ENCODE results near the gene UNC5CL.

UNC5CL gene

GRCh38 chr6:41063884-41064285, 24.9 kb upstream of the UNC5CL start:
- no peak for DNase-seq (ENCODE audit: low spot score)

GRCh38 chr6:41062056-41062455, 23.0 kb upstream of the UNC5CL start:
- DNase-seq (ENCODE audit: low spot score): no peak

- DNase-seq (ENCODE audit: low spot score): no peak
Observed at GRCh38 chr6:41061196-41061726, 22.2 kb upstream of the UNC5CL start.

DNA sequence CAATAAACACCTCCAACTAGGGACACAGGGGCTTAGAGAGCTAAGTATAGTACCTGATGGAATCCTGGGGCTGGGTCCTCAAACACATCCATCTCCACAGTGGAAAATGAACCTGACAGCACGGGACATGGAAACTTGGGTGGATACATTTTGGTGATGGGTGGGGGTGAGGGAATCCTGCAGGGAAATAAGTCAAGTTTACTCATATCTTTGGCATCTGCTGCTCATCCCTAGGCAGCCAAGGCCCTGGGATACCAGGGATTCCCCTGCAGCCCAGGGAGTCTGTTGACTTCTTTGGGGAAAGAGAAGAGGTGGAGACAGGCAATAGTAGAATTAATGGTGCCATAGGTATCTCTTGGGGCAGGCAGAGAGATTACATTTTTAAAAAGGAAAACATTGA, 20.5 kb upstream of the UNC5CL start:
- DNase-seq (ENCODE audit: low spot score): no peak

- no peak for DNase-seq (ENCODE audit: low spot score)
Observed at GRCh38 chr6:41058783-41059181, 19.8 kb upstream of the UNC5CL start.

DNA sequence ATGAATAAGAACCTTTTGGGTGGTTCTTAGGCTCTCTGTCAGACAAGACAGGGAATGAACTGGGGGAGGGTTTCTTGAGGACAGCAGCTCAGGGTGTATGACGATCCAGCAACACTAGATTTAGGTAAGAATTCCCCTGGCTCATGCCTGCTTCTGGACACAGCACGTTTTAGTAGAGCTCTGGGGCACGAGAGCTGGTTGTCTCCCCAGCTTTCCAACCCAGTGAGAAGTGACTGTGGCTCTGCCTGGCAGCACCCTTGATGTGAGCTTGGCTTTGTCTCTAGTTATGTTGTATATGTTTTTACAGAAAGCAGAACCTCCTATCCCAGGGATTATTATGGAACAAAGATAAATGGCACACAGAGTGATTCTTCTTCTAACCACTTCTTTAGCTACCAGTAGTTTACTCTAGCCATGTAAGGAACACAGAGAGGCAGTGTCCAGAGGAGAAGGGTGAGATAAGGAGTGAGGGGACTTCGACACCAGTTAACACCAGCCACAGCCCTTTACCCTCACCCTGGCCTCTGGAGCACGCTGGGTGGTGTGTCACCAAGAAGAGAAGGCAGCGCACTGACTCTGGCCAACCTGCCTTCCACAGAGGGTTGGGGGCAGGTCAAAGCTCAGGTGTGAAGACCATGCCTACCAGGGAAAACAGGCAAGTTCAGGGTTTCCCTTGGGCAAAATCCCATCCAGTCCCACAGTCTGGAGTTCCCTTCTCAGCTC, 17.9 kb upstream of the UNC5CL start:
- no peak for DNase-seq (ENCODE audit: low spot score)

DNA sequence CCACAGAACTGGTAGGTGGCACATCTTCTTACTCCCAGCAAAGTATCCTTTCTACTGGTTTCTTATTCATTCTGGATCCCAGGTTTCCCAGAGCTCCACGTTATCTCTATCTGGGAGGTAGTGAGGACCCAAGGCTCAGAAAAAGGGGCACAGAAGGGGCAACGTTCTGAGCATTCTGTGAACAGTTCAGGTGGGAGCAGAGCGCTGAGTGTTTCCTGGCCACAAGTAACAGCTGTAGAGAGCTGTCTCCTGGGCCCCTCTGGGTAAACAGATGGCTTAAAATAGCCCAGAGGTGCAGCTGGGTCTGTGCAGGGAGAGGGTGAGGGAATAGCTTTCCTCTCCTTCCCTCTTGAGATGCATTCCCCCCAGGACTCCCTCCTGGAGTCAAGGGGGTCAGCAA, 16.1 kb upstream of the UNC5CL start:
- DNase-seq (ENCODE audit: low spot score): no peak

DNA sequence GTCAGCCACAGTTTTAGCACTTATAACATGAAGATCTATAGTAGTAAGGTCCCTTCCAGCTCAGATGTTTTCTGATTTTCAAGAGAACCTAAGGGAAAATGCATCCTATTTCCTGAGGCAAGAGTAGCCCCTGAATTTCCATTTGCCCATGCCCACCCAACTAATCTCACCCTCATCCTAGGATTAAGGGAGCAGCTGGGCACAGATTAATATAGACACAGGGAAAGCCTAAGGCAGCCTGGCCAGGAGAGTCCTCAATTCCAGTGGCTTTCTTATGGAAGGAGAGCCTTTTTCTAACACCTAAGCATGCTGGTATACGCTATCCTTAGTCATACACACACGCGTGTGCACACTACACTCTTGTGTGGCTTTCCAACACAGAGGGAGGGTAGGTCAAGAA, 15.5 kb upstream of the UNC5CL start:
- DNase-seq (ENCODE audit: low spot score): no peak

- no peak for DNase-seq (ENCODE audit: low spot score)
Observed at GRCh38 chr6:41053041-41053440, 14.0 kb upstream of the UNC5CL start, which contains the start of gene APOBEC2. APOBEC2 (plus strand) TSS chr6:41053202; CDS start chr6:41053348, 146 bp downstream.

DNA sequence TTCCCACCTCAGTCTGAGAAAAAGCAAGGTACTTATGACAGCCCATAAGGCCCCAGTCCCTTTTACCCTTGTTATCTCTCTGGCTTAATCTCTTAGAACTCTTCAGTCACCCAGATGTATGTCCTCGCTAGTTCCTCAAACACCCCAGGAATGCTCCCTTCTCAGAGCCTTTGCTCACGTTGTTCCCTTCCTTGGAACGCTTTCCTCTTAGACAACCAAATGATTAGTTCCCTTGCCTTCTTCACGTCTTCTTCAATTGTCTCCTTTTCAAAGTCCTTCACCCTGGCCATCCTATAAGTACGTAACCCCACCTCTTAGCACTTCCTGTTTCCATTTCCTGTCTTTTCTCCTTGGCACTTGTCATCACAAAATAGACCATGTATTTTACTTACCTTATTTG, 12.9 kb upstream of the UNC5CL start:
- DNase-seq (ENCODE audit: low spot score): no peak

- no peak for DNase-seq (ENCODE audit: low spot score)
Observed at GRCh38 chr6:41050536-41050935, 11.5 kb upstream of the UNC5CL start.

- DNase-seq (ENCODE audit: low spot score): no peak
Observed at GRCh38 chr6:41049955-41050354, 10.9 kb upstream of the UNC5CL start.

- no peak for DNase-seq (ENCODE audit: low spot score)
Observed at GRCh38 chr6:41049521-41049920, 10.5 kb upstream of the UNC5CL start.

DNA sequence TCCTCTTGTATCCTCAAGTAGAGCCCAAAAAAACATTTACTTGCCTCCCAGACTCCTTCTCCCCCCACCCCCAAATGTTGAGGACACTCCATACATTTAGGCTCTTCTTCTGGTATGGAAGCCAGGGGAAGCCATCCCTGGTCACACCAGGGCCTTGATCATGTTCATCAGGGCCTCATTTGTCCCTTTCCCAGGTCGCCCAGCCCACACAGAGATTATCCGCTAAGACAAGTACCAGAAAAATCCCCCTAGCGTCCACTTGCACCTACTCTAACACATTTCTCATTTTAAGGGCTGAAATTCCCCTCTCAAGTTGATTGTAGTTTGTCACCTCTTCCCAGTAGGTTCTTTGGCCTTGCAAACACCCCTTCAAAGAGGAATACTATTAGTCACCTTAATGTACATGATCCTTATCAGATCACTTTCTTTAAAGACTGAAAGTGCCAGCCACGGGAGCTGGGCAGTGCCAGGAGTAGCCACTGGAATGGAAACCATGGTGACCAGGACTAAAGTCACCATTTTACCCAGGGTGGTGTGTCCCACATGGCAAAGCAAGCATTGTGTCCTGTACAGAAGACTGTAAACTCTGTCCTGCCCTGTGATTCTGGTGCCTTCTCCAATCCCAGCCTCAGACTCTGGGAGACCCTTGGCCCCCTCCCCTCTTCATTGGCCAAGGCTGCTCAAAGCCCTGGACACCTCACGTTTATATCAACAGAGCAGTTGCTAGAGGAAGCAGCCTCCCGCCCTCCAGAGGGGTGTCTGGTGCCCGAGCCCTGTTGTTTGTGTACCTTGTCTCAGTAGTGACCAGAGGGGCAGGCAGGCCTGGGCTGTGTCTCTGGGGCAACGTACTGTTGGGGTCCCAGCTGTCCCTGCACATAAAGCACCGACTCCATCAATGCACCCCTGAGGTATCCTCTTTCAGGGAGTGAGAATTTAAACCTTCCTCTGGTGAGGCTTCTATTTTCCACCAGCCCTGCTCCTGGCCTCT, 9.0 kb upstream of the UNC5CL start:
- DNase-seq (ENCODE audit: low spot score): no peak

GRCh38 chr6:41047306-41047705, 8.3 kb upstream of the UNC5CL start:
- no peak for DNase-seq (ENCODE audit: low spot score)

DNA sequence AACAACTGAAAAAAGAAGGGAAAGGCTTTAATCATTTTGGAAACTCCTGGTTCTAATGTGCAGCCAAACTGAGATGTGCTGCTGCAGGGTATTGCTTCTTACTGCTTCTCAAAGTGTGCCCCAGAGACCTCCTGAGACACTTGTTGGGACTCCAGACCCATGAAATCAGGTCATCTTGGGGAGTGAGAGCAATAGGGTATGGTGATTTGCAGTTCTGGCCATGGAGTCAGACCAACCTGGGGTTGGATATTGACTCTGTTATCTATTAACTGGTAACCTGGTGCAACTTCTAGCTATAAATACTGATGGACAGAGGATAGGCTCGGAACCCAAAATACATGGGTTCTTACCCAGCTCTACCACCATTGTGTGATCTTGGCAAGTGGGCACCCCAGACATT, 7.1 kb upstream of the UNC5CL start:
- no peak for DNase-seq (ENCODE audit: low spot score)

DNA sequence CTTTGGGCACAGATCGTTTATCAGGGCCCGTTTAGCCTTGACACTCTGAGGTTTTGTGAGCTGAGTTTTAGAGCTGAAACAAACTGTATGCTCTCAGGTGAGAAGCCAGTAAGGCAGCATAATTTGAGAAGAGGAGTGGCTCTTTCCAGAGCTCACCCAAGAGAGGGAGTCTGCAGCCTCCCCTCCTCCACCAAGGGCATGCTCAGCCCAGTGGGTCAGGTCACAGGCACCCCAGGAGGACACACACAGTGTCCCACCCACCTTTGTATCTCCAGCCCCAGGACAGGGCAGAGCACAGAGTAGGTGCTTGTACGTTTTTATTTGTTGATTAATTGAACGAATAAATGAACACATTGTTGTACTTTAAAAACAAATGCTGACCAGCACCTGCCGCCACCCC, 6.6 kb upstream of the UNC5CL start:
- DNase-seq (ENCODE audit: low spot score): no peak

GRCh38 chr6:41043151-41043550, 4.1 kb upstream of the UNC5CL start:
- no peak for DNase-seq (ENCODE audit: low spot score)

GRCh38 chr6:41042226-41043055, 3.4 kb upstream of the UNC5CL start, which contains the start of gene TSPO2:
TSPO2 (plus strand) TSS chr6:41042467; CDS start chr6:41042986, 519 bp downstream.
- no peak for DNase-seq (ENCODE audit: low spot score)

GRCh38 chr6:41040940-41041536, 2.0 kb upstream of the UNC5CL start:
- DNase-seq (ENCODE audit: low spot score): no peak
